Measurements from ENCODE around the gene TXNDC11. TPM values are rescaled to one million over a fixed set of nuclear protein-coding genes. Genes with fewer than 3 reads are reported as not detected.

The TXNDC11 gene
- total RNA-seq, 1 experiment from 2014 or later: 30.9 TPM

DNA sequence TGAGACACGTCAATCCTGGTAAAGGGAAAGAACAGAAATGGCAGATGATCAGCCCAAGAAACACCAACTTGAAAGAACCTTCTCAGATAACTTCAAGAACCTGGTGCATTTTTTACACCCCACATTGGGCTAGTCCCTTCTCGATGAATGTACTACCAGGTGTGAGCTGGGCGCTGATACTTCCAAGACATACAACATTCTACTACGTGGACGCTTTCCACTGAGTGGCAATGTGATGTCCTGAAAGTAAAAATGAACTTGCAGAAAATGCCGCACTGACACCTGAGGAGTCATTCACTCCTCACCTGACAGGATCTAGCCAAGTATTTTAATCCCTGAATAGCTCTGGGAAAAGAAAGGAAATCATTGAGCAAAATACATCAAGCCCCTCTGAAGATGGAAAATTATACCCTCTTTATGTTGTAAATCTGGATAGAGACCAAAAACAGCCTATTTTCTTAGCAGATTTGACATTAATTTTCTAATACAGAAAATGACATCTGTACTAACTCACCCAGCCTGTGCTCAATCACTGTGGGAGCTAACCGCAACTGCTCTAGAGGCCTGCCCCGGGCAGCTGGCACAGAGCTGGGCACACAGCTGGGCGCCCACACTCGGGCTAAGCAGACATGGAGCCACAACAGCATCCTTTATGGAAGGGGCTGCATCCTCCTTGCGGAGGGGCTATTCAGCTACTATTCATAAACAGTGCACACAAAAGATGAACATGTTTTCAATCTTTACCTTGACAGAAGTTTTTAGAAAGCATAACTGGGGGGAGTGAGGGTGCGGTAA lies 58.2 kb downstream of the TXNDC11 start:
- no peak for DNase-seq
- ChIA-PET CTCF (no interaction called here), POLR2A (ENCODE audit: unreplicated experiment) (no interaction called here)
- no peak overlapping the region for H3K4me2 ChIP-seq
- BruUV-seq (replicated peaks): no TSS peak
- H3K4me1 ChIP-seq (replicated peaks; ENCODE audit: insufficient read depth): 0 out of 2 replicates have a peak, but pooled peaks cover under 1% of the 10 kb centered on the region
- no peaks in the 10 kb centered on the region for H3K9me3 ChIP-seq (ENCODE audit: insufficient read depth, low read depth)
- H3K79me2 ChIP-seq (ENCODE audit: low read depth): no peaks in the 10 kb centered on the region
- H3K9me2 ChIP-seq (ENCODE audit: insufficient read depth): no peaks in the 10 kb centered on the region
- intact Hi-C loops (cut with micrococcal nuclease; ENCODE audit: unreplicated experiment): no loop called here
- H3F3A ChIP-seq (ENCODE audit: insufficient read depth, low read depth): 0 out of 2 replicates have a peak, but pooled peaks cover 6% of the 10 kb centered on the region
- peaks cover 8% of the 10 kb centered on the region; the same call in 1 of the 2 replicates for H4K20me1 ChIP-seq (ENCODE audit: insufficient read depth)
- H2AFZ ChIP-seq: no peak overlapping the region
- peaks cover 29% of the 10 kb centered on the region for H3K36me3 ChIP-seq (ENCODE audit: low read depth)
- H3K27me3 ChIP-seq (ENCODE audit: insufficient read depth, low read depth): no peaks in the 10 kb centered on the region
- H3K4me3 ChIP-seq: no peak overlapping the region
- no peak overlapping the region for H3K27ac ChIP-seq
- TF ChIP-seq, protein P1, sequence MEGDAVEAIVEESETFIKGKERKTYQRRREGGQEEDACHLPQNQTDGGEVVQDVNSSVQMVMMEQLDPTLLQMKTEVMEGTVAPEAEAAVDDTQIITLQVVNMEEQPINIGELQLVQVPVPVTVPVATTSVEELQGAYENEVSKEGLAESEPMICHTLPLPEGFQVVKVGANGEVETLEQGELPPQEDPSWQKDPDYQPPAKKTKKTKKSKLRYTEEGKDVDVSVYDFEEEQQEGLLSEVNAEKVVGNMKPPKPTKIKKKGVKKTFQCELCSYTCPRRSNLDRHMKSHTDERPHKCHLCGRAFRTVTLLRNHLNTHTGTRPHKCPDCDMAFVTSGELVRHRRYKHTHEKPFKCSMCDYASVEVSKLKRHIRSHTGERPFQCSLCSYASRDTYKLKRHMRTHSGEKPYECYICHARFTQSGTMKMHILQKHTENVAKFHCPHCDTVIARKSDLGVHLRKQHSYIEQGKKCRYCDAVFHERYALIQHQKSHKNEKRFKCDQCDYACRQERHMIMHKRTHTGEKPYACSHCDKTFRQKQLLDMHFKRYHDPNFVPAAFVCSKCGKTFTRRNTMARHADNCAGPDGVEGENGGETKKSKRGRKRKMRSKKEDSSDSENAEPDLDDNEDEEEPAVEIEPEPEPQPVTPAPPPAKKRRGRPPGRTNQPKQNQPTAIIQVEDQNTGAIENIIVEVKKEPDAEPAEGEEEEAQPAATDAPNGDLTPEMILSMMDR (conservative IDR thresholded peaks at IDR 0.05): no peak
- no peak for TF ChIP-seq EZH2 (IDR thresholded peaks at IDR 0.05; ENCODE audit: low read depth)

DNA sequence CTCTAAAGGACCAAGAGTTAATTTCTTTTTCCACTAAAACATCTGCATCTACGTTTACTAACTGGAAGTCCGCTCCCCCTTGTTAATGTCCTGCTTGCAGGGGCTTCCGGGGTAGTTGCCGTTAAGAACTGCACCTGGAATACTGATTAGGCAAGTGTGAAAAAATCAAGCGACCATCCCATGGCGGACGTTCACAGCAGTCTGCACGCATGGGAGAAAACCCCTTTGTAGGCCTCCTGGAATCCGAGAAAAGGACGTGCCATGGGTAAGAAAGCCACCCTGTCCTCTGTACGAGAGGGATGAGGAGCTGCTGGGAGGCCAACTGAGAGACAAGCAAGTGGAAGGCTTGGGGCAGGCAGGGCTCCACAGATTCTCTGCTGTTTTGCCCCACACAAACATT lies 59.5 kb downstream of the TXNDC11 start:
- intact Hi-C loops (cut with micrococcal nuclease; ENCODE audit: unreplicated experiment): no loop called here
- Histone ChIP-seq H3K9me3 (ENCODE audit: insufficient read depth, low read depth) (no peaks in the 10 kb centered on the region), H3K9me2 (ENCODE audit: insufficient read depth) (no peaks in the 10 kb centered on the region), H4K20me1 (ENCODE audit: insufficient read depth) (peaks cover 3% of the 10 kb centered on the region; the same call in 1 of the 2 replicates), H3K4me3 (no peak overlapping the region), H3K36me3 (ENCODE audit: low read depth) (peaks cover 32% of the 10 kb centered on the region), H3K4me2 (no peak overlapping the region), H3K79me2 (ENCODE audit: low read depth) (no peaks in the 10 kb centered on the region), H2AFZ (no peak overlapping the region), H3K4me1 (replicated peaks; ENCODE audit: insufficient read depth) (no peaks in the 10 kb centered on the region), H3F3A (ENCODE audit: insufficient read depth, low read depth) (peaks cover 4% of the 10 kb centered on the region; the same call in 1 of the 2 replicates), H3K27ac (no peak overlapping the region), H3K27me3 (ENCODE audit: insufficient read depth, low read depth) (no peaks in the 10 kb centered on the region)
- ChIA-PET CTCF (no interaction called here), POLR2A (ENCODE audit: unreplicated experiment) (no interaction called here)
- TF ChIP-seq EZH2 (IDR thresholded peaks at IDR 0.05; ENCODE audit: low read depth): no peak
- TF ChIP-seq, protein P1 (conservative IDR thresholded peaks at IDR 0.05): no peak
- no peak for DNase-seq
- BruUV-seq (replicated peaks): no TSS peak

DNA sequence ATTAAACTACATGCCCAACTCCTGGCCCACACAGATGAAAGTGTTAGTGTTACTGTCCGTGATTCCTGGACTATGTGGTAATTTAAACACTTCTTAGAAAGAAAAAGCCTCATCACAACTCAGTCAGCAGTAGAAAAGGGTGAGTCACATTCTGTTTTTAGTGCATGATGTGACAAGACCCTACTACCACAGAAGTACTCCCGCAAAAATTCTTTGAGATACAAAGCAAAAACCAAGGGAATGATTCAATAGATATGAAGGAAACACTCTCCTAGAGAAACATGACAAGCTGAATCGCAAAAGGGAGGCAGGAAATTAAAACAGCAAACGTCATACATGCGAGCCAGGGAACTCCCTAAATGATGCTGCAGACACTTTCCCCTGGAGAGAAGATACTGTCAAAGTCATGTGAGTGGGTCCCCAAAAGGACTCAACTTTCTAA lies 60.0 kb downstream of the TXNDC11 start:
- intact Hi-C loops (cut with micrococcal nuclease; ENCODE audit: unreplicated experiment): no loop called here

More for the DNA sequence above, 60.0 kb downstream of the TXNDC11 start:
- Histone ChIP-seq H4K20me1 (ENCODE audit: insufficient read depth) (peaks cover 3% of the 10 kb centered on the region; the same call in 1 of the 2 replicates), H3F3A (ENCODE audit: insufficient read depth, low read depth) (peaks cover 9% of the 10 kb centered on the region; the same call in 1 of the 2 replicates), H3K4me2 (no peak overlapping the region), H3K79me2 (ENCODE audit: low read depth) (no peaks in the 10 kb centered on the region), H3K9me2 (ENCODE audit: insufficient read depth) (no peaks in the 10 kb centered on the region), H2AFZ (no peak overlapping the region), H3K4me3 (no peak overlapping the region), H3K9me3 (ENCODE audit: insufficient read depth, low read depth) (no peaks in the 10 kb centered on the region), H3K36me3 (ENCODE audit: low read depth) (peaks cover 32% of the 10 kb centered on the region), H3K4me1 (replicated peaks; ENCODE audit: insufficient read depth) (no peaks in the 10 kb centered on the region), H3K27me3 (ENCODE audit: insufficient read depth, low read depth) (no peaks in the 10 kb centered on the region), H3K27ac (no peak overlapping the region)
- DNase-seq: no peak
- CTCF ChIA-PET: no interaction called here
- no TSS peak for BruUV-seq (replicated peaks)
- no peak for TF ChIP-seq EZH2 (IDR thresholded peaks at IDR 0.05; ENCODE audit: low read depth)
- TF ChIP-seq, protein P1 (conservative IDR thresholded peaks at IDR 0.05): no peak
- POLR2A ChIA-PET (ENCODE audit: unreplicated experiment): no interaction called here

Data from PC-9 (cell line).